Cardiac fibroblast (primary cell): ENCODE results near the gene FIGN.

Experiments used
- DNase-seq, 2 donors: peaks; one replicate each; pipeline versions ENCODE4 v3.0.0 to v3.0.0-alpha.2; 2010; ENCODE audit warnings: low read depth in 2 of 2
- H3K4me3 ChIP-seq, 2 donors: replicated peaks in 1 of 2; 1 replicate in 1 of 2; 2 replicates in 1 of 2; pipeline ENCODE4 v1.5.1; 2011; ENCODE audit warnings: low read depth in 2 of 2, low read length in 2 of 2, mild to moderate bottlenecking in 2 of 2, moderate library complexity in 1 of 2
- TF ChIP-seq, protein P1 (sequence below): IDR thresholded peaks from one replicate; pipeline ENCODE4 v1.5.1; 2011; ENCODE audit warnings: low read depth, mild to moderate bottlenecking, low read length, inconsistent platforms

FIGN gene

DNA sequence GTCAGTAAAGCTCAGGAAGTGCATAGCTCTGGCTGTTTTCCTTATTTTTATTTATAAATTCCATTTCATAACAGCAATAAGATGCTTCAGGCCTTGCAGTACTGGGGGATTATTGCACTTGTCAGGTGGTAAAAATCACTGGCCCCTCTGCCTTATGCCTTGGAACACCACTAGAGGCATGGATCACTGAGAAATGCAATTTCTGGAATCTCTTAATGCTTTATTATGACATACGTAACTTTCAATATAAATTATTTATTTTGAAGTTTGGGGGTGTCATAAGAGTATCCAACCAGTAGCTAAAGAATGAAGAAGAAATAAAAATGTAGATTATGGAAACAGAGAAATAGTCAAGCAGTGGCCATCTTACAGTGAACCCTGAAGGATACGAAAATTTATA is 183.1 kb downstream of the FIGN start:
- TF ChIP-seq, protein P1, sequence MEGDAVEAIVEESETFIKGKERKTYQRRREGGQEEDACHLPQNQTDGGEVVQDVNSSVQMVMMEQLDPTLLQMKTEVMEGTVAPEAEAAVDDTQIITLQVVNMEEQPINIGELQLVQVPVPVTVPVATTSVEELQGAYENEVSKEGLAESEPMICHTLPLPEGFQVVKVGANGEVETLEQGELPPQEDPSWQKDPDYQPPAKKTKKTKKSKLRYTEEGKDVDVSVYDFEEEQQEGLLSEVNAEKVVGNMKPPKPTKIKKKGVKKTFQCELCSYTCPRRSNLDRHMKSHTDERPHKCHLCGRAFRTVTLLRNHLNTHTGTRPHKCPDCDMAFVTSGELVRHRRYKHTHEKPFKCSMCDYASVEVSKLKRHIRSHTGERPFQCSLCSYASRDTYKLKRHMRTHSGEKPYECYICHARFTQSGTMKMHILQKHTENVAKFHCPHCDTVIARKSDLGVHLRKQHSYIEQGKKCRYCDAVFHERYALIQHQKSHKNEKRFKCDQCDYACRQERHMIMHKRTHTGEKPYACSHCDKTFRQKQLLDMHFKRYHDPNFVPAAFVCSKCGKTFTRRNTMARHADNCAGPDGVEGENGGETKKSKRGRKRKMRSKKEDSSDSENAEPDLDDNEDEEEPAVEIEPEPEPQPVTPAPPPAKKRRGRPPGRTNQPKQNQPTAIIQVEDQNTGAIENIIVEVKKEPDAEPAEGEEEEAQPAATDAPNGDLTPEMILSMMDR = no peak
- no peak for DNase-seq
- no peak overlapping the region for H3K4me3 ChIP-seq

DNA sequence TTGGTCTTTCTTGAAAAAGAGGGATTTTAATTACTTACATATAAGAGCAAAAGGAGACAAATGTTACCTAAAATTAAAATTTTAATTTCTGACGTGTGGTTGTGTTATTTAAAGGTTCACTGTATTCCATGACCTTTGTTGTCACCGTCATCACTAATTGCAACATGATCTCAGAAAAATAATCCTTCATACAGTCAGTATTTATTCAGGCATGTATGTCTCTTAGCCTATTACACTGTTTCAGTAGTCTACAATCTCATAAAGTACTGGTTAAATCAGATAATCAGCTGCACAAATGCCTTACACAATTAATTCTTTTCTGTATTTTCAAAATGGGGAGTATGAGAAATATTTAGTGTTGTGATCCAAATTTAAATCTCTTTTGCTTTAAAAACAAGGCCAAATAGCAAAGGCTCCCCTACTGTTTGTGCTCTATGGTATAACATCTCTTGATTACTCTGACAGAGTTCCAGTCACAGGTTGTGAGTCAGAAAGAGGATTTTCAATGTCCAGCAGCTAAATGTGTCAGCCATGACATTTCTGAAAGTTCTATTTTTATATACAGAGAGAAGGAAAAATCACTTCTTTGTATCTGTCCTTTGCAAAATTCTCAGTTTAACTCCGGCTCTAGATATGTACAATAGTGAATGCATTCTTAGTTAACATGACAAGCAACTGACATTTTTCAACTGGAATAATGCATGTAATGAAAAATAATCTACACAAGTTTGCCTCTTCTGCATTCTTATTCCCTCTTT is 184.0 kb downstream of the FIGN start:
- DNase-seq = peak; percentile 7 to 45
- no peak overlapping the region for H3K4me3 ChIP-seq
- TF ChIP-seq, protein P1 = no peak

DNA sequence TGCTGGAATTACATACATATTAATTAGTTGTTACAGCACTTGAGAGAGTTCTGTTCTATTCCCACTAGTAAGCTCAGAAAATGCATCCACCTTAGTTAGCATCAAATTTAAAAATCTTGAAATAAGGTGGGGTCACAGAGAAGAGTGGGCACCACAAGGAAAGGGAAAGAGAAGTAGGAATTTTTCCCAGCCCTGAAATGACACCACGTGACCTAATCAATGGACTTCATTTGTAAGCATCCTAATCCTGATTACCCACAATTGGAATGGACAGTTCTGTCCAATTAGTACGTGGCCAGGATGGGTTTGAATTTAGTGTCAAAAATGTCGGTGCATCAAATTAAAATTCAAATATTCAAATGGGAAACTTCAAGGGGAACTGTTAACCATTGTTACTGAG is 186.8 kb downstream of the FIGN start:
- TF ChIP-seq, protein P1 = no peak
- H3K4me3 ChIP-seq = no peak overlapping the region
- DNase-seq = no peak
